Neural progenitor cell (in vitro differentiated cells): ENCODE data around the gene ZSCAN2. TPM values are rescaled to one million over a fixed set of nuclear protein-coding genes. Genes with fewer than 3 reads are reported as not detected.
A peak's percentile ranks its signal among the peaks of the same experiment; 100 is the strongest.

Experiments
- DNase-seq: peaks from one replicate; pipeline ENCODE4 v3.0.0-alpha.2; 2016; ENCODE audit warnings: low spot score
- H2AFZ ChIP-seq: fragments of 200-600 bp; sonication (generic); replicated peaks from 2 replicates; pipeline ENCODE4 v1.6.1; 2016; ENCODE audit warnings: antibody characterized with exemption
- H3F3A ChIP-seq: fragments of 200-600 bp; sonication (generic); 2 replicates; pipeline ENCODE4 v1.6.1; 2016; ENCODE audit warnings: antibody characterized with exemption, low read depth
- H3K27ac ChIP-seq: fragments of 200-600 bp; sonication (generic); 2 replicates; pipeline ENCODE4 v1.5.1; 2016; ENCODE audit warnings: mild to moderate bottlenecking
- H3K27me3 ChIP-seq: fragments of 200-600 bp; sonication (generic); 2 replicates; pipeline ENCODE4 v1.6.1; 2016; ENCODE audit warnings: mild to moderate bottlenecking, moderate library complexity
- H3K36me3 ChIP-seq: fragments of 200-600 bp; sonication (generic); 2 replicates; pipeline ENCODE4 v1.5.1; 2016
- H3K4me1 ChIP-seq: fragments of 200-600 bp; sonication (generic); 2 replicates; pipeline ENCODE4 v1.6.1; 2016; ENCODE audit warnings: mixed run types
- H3K4me2 ChIP-seq: fragments of 200-600 bp; sonication (generic); 2 replicates; pipeline ENCODE4 v1.6.1; 2016
- H3K4me3 ChIP-seq: fragments of 200-600 bp; sonication (generic); 2 replicates; pipeline ENCODE4 v1.5.1; 2016
- H3K79me2 ChIP-seq: fragments of 200-600 bp; sonication (generic); 2 replicates; pipeline ENCODE4 v1.6.1; 2016; ENCODE audit warnings: low read depth
- H3K9ac ChIP-seq: fragments of 200-600 bp; sonication (generic); 2 replicates; pipeline ENCODE4 v1.6.1; 2016
- H3K9me3 ChIP-seq: fragments of 200-600 bp; sonication (generic); 2 replicates; pipeline ENCODE4 v1.5.1; 2016; ENCODE audit warnings: low read depth
- H4K20me1 ChIP-seq: fragments of 200-600 bp; sonication (generic); 2 replicates; pipeline ENCODE4 v1.6.1; 2016; ENCODE audit warnings: low read depth
- H3K27ac Mint-ChIP-seq: 3 replicates; pipeline ENCODE4 v1.8.0; 2021; ENCODE audit warnings: mixed read lengths
- H3K27me3 Mint-ChIP-seq: 2 replicates; pipeline ENCODE4 v1.8.0; 2022; ENCODE audit warnings: low read depth, mild to moderate bottlenecking, inconsistent platforms, moderate library complexity, mixed read lengths; ENCODE audit not compliant: insufficient read depth
- H3K36me3 Mint-ChIP-seq: 3 replicates; pipeline ENCODE4 v1.8.0; 2021; ENCODE audit warnings: mixed read lengths
- H3K4me1 Mint-ChIP-seq: 3 replicates; pipeline ENCODE4 v1.8.0; 2021; ENCODE audit warnings: mixed read lengths
- H3K4me3 Mint-ChIP-seq: 3 replicates; pipeline ENCODE4 v1.8.0; 2021; ENCODE audit warnings: mild to moderate bottlenecking, moderate library complexity, mixed read lengths
- H3K9me3 Mint-ChIP-seq: 3 replicates; pipeline ENCODE4 v1.8.0; 2020; ENCODE audit warnings: mixed read lengths
- CTCF ChIP-seq: fragments of 200-600 bp; sonication (generic); IDR thresholded peaks from 2 replicates; pipeline ENCODE4 v1.5.1; 2017; ENCODE audit warnings: antibody characterized with exemption, mild to moderate bottlenecking
- EZH2 ChIP-seq: fragments of 200-600 bp; sonication (generic); IDR thresholded peaks from 2 replicates; pipeline ENCODE4 v1.6.1; 2017; ENCODE audit warnings: antibody characterized with exemption, mild to moderate bottlenecking, moderate library complexity
- EZH2phosphoT487 ChIP-seq: fragments of 200-600 bp; sonication (generic); IDR thresholded peaks from 2 replicates; pipeline ENCODE4 v1.6.1; 2017; ENCODE audit warnings: antibody characterized with exemption
- total RNA-seq: library from RNA; depleted of rRNA; stranded (reverse); fragments of >200 nt; gene quantifications from 2 replicates; pipeline ENCODE4 v1.2.3, GENCODE V29; 2015; ENCODE audit warnings: low replicate concordance

The ZSCAN2 gene
- total RNA-seq, 1 donor from 2014 or later: 6.7 TPM

GRCh38 chr15:84604826-84605553, 4.2 kb downstream of the ZSCAN2 start:
- Histone ChIP-seq H2AFZ (no peak overlapping the region), H3F3A (no peaks in the 10 kb centered on the region), H3K9ac (no peak overlapping the region), H4K20me1 (peaks cover 55% of the 10 kb centered on the region), H3K27ac (no peak overlapping the region), H3K9me3 (no peaks in the 10 kb centered on the region), H3K4me1 (peaks cover 5% of the 10 kb centered on the region), H3K36me3 (no peaks in the 10 kb centered on the region), H3K27me3 (peaks cover 43% of the 10 kb centered on the region), H3K79me2 (peaks cover 5% of the 10 kb centered on the region), H3K4me3 (no peak overlapping the region), H3K4me2 (no peak overlapping the region)
- H3K27me3 Mint-ChIP-seq: peaks cover 3% of the 10 kb centered on the region
- H3K36me3 Mint-ChIP-seq: peaks cover 39% of the 10 kb centered on the region
- H3K4me1 Mint-ChIP-seq: peaks cover 12% of the 10 kb centered on the region
- H3K27ac Mint-ChIP-seq: peak overlapping the region; percentile 23
- DNase-seq: no peak
- H3K9me3 Mint-ChIP-seq: no peaks in the 10 kb centered on the region
- H3K4me3 Mint-ChIP-seq: no peak overlapping the region
- TF ChIP-seq EZH2: no peak
- TF ChIP-seq CTCF: no peak
- TF ChIP-seq EZH2phosphoT487: no peak

GRCh38 chr15:84605554-84605882, 4.7 kb downstream of the ZSCAN2 start:
- no peak overlapping the region for H3K4me3 Mint-ChIP-seq
- H3K79me2 ChIP-seq: peaks cover 5% of the 10 kb centered on the region
- no peak overlapping the region for H3K4me3 ChIP-seq
- H3K9ac ChIP-seq: no peak overlapping the region
- peaks cover 3% of the 10 kb centered on the region for H3K27me3 Mint-ChIP-seq
- no peak overlapping the region for H3K27ac ChIP-seq
- H3K9me3 ChIP-seq: no peaks in the 10 kb centered on the region
- no peaks in the 10 kb centered on the region for H3K9me3 Mint-ChIP-seq
- no peaks in the 10 kb centered on the region for H3F3A ChIP-seq
- TF ChIP-seq EZH2 (no peak), EZH2phosphoT487 (no peak), CTCF (no peak)
- peaks cover 12% of the 10 kb centered on the region for H3K4me1 Mint-ChIP-seq
- H3K36me3 Mint-ChIP-seq: peaks cover 42% of the 10 kb centered on the region
- no peak overlapping the region for H3K27ac Mint-ChIP-seq
- H3K4me2 ChIP-seq: no peak overlapping the region
- H3K27me3 ChIP-seq: peaks cover 38% of the 10 kb centered on the region
- H3K4me1 ChIP-seq: peaks cover 5% of the 10 kb centered on the region
- H4K20me1 ChIP-seq: peaks cover 55% of the 10 kb centered on the region
- DNase-seq: no peak
- H2AFZ ChIP-seq: no peak overlapping the region
- no peaks in the 10 kb centered on the region for H3K36me3 ChIP-seq

- peaks cover 42% of the 10 kb centered on the region for H3K36me3 Mint-ChIP-seq
- H3K4me1 Mint-ChIP-seq: peaks cover 12% of the 10 kb centered on the region
- Histone ChIP-seq H4K20me1 (peaks cover 51% of the 10 kb centered on the region), H2AFZ (no peak overlapping the region), H3F3A (no peaks in the 10 kb centered on the region), H3K4me1 (peaks cover under 1% of the 10 kb centered on the region), H3K4me2 (no peak overlapping the region), H3K36me3 (no peaks in the 10 kb centered on the region), H3K27me3 (peaks cover 31% of the 10 kb centered on the region), H3K79me2 (peaks cover under 1% of the 10 kb centered on the region), H3K27ac (no peak overlapping the region), H3K9me3 (no peaks in the 10 kb centered on the region), H3K4me3 (no peak overlapping the region), H3K9ac (no peak overlapping the region)
- H3K27ac Mint-ChIP-seq: no peak overlapping the region
- no peak overlapping the region for H3K4me3 Mint-ChIP-seq
- H3K27me3 Mint-ChIP-seq: no peaks in the 10 kb centered on the region
- DNase-seq: no peak
- no peaks in the 10 kb centered on the region for H3K9me3 Mint-ChIP-seq
- TF ChIP-seq CTCF: no peak
- TF ChIP-seq EZH2: no peak
- no peak for TF ChIP-seq EZH2phosphoT487
Observed at GRCh38 chr15:84606653-84607120, 5.9 kb downstream of the ZSCAN2 start.
